GM21825 (cell line): ENCODE data around the gene MSH3.
"Not testable (repeated sequence)": the region's sequence is repeated elsewhere in the genome, so short reads cannot be mapped to it uniquely, and the experiment has no call there.

Experiments
- ATAC-seq: cut with Tn5 transposase; IDR thresholded peaks from one replicate; pipeline ENCODE4 v1.9.1; 2021; ENCODE audit warnings: mild to moderate bottlenecking, moderate library complexity; ENCODE audit not compliant: unreplicated experiment

The MSH3 gene

GRCh38 chr5:80705216-80705769 is 50.8 kb downstream of the MSH3 start:
- no peak for ATAC-seq

- no peak for ATAC-seq
Observed at GRCh38 chr5:80705801-80706200, 51.3 kb downstream of the MSH3 start.

GRCh38 chr5:80706835-80707447 is 52.5 kb downstream of the MSH3 start:
- ATAC-seq, result no peak

- ATAC-seq, result no peak
Observed at GRCh38 chr5:80707645-80708044, 53.2 kb downstream of the MSH3 start.

- ATAC-seq, result no peak
Observed at GRCh38 chr5:80711216-80711615, 56.8 kb downstream of the MSH3 start.

- ATAC-seq, result no peak
Observed at GRCh38 chr5:80711938-80712337, 57.5 kb downstream of the MSH3 start.

GRCh38 chr5:80712919-80713318 is 58.5 kb downstream of the MSH3 start:
- no peak for ATAC-seq

GRCh38 chr5:80713631-80714030 is 59.2 kb downstream of the MSH3 start:
- ATAC-seq, result no peak

- ATAC-seq, result no peak
Observed at GRCh38 chr5:80714570-80715298, 60.3 kb downstream of the MSH3 start.

GRCh38 chr5:80715887-80716286 is 61.4 kb downstream of the MSH3 start:
- ATAC-seq, result no peak

GRCh38 chr5:80720181-80720580 is 65.7 kb downstream of the MSH3 start:
- ATAC-seq, result no peak

GRCh38 chr5:80722916-80723315 is 68.5 kb downstream of the MSH3 start:
- ATAC-seq, result no peak

GRCh38 chr5:80725446-80725845 is 71.0 kb downstream of the MSH3 start:
- no peak for ATAC-seq

- ATAC-seq, result no peak
Observed at GRCh38 chr5:80736730-80737129, 82.3 kb downstream of the MSH3 start.

- no peak for ATAC-seq
Observed at GRCh38 chr5:80738466-80738865, 84.0 kb downstream of the MSH3 start.

GRCh38 chr5:80739057-80739456 is 84.6 kb downstream of the MSH3 start:
- ATAC-seq, result no peak

GRCh38 chr5:80739496-80739895 is 85.0 kb downstream of the MSH3 start:
- ATAC-seq, result no peak

- ATAC-seq, result no peak
Observed at GRCh38 chr5:80739898-80740297, 85.4 kb downstream of the MSH3 start.

GRCh38 chr5:80740488-80740887 is 86.0 kb downstream of the MSH3 start:
- ATAC-seq, result not testable (repeated sequence)

- no peak for ATAC-seq
Observed at GRCh38 chr5:80740999-80741398, 86.5 kb downstream of the MSH3 start.

GRCh38 chr5:80744149-80744548 is 89.7 kb downstream of the MSH3 start:
- ATAC-seq, result no peak

GRCh38 chr5:80745490-80745889 is 91.0 kb downstream of the MSH3 start:
- no peak for ATAC-seq
